Embryonic facial prominence (tissue), 1 donor: ENCODE results near the gene DYNC1H1.

Experiments
- DNase-seq: peaks from one replicate; pipeline ENCODE4 v3.0.0-alpha.2; 2016; ENCODE audit errors: extremely low spot score

The DYNC1H1 gene

GRCh38 chr14:102088012-102088792 lies 123.8 kb downstream of the DYNC1H1 start:
- DNase-seq: no peak

GRCh38 chr14:102089621-102090343 lies 125.4 kb downstream of the DYNC1H1 start:
- DNase-seq: no peak

- DNase-seq: no peak
Measured at GRCh38 chr14:102090713-102091112, 126.3 kb downstream of the DYNC1H1 start.

- DNase-seq: no peak
Measured at GRCh38 chr14:102092806-102093205, 128.4 kb downstream of the DYNC1H1 start.

DNA sequence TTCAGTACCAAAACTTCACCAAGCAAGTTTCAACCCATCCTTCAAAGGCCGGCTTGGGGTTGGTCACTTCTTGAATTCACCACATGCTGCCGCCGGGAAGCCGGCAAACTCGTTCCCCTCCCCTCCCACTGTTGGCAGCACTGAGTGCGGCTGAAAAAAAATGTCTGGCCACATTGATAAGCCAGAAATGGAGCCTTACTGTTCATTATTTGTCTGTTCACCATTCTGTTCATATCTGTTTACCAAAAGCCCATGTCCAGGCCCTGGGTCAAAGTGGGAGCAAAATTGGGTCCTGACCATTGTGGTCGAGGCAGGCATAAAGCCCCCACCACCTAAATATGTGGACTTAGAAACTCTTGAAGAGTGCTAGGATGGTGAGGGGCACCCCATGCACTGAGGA lies 129.7 kb downstream of the DYNC1H1 start:
- DNase-seq: no peak

- DNase-seq: no peak
Measured at GRCh38 chr14:102095231-102095870, 131.0 kb downstream of the DYNC1H1 start.

DNA sequence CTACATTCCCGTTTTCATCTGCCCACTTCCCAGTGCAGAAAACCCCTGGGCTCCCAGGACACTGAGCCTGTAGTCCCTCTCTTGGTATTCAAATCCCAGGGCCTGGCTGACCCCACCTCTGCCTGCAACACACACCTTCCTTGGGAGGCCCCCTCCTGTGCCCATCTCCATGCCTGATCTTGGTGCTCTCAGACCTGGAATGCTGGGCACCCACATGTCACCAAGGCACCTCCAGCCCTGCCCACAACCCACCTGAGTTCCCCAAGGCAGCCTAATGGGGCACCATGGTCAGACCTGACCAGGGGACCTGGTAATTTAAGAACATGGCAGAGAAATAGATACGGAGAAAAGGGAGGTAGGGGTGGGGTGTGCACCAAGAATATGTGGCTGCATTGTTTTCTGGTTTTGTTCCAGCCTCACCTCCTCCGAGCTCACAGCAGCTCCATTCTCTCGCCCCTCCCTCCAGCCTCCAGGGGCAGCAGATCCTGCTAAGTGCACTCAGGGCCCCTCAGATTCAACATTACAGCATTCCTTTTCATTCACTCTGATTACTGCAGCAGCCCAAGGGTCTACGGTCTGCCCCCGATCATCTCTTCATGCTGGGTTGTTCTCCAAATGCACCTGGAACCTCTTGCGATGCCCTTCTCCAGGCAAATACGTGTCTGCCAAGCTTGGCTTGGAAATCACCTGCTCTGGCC lies 131.6 kb downstream of the DYNC1H1 start:
- no peak for DNase-seq

DNA sequence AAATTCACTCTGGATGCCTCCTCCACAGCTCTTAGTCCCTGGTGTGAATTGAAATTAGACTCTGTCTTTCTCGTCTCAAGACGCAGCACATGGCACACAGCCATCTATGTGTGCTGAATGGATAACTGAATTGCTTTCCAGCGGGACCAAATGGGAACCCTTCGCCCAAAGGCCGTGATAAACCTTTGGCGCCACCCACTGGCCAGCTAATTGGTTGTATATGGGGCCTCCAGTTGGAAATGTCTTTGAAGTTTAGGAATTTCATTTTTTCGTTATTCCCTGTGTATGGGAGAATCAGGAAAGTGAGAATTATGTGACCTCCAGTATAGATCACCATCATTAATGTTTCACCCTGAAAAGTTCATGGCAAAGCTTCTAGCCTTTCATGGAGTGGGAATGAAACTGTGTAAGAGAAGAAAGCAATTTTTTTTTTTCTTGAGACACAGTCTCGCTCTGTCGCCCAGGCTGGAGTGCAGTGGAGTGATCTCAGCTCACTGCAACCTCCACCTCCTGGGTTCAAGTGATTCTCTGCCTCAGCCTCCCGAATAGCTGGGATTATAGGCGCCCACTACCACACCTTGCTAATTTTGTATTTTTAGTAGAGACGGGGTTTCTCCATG lies 132.3 kb downstream of the DYNC1H1 start:
- DNase-seq: peak; percentile 34

- no peak for DNase-seq
Measured at GRCh38 chr14:102097441-102098135, 133.2 kb downstream of the DYNC1H1 start.

DNA sequence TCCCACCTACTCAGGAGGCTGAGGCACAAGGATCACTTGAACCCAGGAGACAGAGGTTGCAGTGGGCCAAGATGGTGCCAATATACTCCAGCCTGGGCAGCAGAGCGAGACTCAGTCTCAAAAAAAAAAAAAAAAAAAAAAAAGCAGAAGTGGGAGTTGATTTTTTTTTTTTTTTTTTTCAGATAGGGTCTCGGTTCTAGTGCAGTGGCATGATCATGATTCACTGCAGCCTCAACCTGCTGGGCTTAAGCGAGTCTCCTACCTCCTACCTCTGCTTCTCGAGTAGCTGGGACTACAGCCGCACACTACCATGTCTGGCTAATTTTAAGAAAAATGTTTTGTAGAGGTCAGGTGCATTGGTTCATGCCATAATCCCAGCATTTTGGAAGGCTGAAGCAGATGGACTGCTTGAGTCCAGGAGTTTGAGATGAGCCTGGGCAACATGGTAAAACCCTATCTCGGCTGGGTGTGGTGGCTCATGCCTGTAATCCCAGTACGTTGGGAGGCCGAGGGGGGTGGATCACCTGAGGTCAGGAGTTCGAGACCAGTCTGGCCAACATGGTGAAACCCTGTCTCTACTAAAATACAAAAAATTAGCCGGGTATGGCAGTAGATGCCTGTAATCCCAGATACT lies 138.8 kb downstream of the DYNC1H1 start:
- DNase-seq: no peak

DNA sequence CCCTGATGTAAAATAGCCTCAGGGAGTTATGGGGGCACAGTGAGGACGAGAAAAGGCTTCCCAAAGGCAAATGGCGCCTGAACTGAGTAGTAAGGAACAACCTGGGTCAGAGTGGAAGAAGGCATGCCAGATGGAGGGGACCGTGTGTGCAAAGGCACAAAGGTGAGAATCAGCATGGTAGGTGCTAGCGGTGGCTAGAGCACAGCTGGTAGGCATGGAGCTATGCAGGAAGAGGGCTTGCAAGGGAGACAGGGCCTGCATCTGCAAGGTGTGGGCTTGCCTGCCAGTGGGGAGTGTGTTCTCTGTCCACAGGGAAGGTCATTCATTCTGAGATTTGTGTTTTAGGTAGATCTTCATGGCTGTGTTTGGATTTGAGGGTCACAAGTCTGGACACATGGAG lies 141.0 kb downstream of the DYNC1H1 start:
- DNase-seq: no peak
